Activated CD4-positive, alpha-beta T cell treated with anti-CD3 and anti-CD28 coated beads, Interleukin-2, amount 50 U/mL, for 48 hours (primary cell): Measurements from ENCODE around the gene LPAR2.
"Not testable (repeated sequence)": the region's sequence is repeated elsewhere in the genome, so short reads cannot be mapped to it uniquely, and the experiment has no call there.

Experiments
- DNase-seq, 2 experiments: peaks; one replicate each; pipeline ENCODE4 v3.0.0-alpha.2; 2020

Gene LPAR2

DNA sequence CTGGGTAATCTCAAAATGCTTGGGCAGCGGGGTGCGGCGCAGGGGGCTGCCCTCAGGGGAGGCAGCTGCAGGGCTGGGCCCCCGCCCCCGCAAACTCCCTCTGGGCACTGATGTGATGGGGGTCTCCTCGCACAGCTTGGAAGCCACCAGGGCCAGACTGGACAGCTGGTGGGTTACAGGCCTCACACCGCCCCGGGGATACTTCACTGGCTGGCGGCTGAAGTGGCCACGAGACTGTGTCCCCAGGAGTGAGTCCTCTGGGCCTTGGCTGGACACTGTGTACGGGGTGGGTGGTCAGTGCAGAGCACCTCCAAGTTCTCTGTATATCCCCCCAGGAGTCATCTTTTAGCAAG is 2.0 kb upstream of the LPAR2 start:
- DNase-seq = no peak

DNA sequence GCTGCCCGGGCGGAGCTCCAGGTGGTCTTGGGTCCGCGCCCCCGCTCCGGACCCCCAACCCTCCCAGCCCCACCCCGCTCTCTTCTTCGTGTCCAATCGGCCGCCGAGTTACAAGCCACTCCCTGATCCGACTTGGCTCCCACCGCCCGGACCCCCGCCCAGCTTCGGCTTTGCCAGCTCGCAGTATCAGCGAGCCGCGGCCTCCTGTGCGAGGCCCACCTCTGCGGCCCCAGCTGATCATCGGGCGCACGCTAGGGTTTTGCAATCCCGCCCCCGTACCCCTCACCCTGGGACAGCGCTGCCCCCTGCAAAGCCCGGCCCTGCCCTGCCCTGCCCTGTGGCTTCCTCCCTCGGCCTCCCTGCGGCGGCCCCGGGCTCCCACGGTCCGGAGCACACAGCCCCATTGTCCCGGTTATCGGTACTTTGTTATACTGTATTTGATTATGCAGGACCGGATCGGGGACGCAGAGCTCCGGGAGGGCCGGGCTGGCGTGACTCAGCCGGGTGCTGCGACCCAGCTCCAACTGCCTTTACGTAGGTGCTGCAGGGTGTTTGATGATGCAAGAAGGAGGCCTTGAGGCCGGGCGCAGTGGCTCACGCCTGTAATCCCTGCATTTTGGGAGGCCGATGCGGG is 598 bp upstream of the LPAR2 start:
- peak; percentile 34 to 48 for DNase-seq

DNA sequence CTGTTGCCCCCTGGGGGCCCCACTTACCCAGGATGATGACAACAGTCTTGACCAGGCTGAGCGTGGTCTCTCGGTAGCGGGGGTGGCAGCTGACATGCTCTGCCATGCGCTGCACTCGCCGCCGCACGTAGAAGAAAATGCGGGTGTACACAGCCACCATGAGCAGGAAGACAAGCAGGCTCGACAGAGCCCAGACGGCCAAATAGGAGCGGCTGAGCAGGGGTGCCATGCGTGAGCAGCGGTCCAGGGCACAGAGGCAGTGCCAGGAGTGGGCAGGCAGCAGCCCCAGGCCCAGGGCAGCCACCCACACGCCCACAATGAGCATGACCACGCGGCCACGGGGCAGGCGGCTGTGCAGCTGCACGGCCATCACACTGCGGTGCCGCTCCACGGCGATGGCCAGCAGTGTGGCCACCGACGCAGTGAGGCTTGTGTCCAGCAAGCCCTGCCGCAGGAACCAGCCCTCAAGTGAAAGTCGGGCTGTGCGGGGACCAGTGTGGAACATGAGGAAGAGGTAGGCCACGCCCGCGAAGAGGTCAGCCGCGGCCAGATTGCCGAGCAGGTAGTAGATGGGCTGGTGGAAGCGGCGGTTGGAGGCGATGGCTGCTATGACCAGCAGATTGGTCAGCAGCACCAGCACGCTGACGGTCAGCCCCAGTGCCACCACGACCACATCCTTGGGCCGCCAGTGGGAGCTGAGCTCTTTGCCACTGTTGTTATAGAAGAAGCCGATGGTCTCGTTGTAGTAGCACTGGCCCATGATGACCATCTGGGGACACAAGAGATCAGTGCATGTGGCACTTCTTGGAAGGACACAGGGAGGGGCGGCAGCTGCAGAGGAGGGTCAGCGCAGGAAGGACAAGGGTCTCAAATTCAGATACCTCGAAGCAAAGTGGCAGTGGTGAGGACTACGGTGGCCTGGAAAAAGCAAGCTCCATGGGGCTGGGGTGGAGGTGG is 1.2 kb downstream of the LPAR2 start:
- DNase-seq = no peak

DNA sequence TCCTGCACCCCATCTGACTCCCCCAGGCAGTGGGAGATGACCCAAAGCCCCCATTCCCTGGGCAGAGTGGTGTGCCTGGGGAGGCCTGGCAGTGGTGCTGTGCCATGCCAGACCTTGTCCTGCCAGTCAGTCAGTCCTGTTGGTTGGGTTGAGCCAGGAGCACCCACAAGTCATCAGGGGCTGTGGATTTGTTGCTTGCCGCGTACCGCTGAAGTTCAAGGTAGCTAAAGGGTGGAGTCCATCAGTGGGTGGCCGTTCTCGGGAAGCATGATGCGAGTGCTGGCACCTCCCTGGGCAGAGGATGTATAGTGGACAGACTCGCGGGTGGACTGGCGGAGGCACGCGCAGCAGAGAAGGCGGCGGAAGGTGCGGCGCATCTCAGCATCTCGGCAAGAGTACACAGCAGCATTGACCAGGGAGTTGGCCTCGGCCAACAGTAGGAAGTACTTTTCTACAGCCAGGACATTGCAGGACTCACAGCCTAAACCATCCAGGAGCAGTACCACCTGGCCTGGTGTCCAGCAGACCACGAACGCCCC is 3.9 kb downstream of the LPAR2 start:
- no peak for DNase-seq

DNA sequence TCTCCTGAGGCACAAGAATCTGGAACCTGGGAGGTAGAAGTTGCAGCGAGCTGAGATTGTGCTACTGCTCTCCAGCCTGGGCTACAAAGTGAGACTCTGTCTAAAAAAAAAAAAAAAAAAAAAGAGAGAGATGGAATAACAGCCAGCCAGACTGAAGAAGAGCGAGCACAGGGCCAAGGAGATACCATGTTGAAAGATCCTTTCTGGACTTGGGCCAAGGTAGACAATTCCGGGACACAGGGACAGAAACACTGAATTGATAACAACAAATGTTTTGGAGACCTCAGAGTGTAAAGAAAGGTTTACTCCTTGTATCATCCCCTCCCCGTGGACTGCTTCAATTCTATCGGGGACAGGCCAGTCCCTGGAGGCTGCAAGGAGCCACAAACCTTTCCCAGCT is 4.6 kb downstream of the LPAR2 start:
- DNase-seq = no peak

DNA sequence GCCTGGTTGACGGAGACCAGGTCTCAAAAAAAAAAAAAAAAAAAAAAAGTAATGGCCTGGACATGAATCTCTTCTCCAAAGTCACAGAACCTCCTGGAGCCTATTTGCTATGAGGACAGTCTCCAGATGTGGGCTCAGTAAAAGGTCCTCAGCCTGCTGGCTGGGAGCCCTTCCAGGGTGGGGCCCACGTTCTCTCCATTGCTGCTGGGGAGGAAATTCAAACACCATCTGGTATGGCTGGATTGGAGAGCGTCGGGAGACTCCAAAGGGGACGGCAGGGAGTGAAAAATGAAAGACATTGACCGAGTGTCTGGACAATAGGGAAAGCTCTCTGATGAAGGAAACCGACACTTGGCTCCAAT is 8.2 kb downstream of the LPAR2 start:
- no peak for DNase-seq

DNA sequence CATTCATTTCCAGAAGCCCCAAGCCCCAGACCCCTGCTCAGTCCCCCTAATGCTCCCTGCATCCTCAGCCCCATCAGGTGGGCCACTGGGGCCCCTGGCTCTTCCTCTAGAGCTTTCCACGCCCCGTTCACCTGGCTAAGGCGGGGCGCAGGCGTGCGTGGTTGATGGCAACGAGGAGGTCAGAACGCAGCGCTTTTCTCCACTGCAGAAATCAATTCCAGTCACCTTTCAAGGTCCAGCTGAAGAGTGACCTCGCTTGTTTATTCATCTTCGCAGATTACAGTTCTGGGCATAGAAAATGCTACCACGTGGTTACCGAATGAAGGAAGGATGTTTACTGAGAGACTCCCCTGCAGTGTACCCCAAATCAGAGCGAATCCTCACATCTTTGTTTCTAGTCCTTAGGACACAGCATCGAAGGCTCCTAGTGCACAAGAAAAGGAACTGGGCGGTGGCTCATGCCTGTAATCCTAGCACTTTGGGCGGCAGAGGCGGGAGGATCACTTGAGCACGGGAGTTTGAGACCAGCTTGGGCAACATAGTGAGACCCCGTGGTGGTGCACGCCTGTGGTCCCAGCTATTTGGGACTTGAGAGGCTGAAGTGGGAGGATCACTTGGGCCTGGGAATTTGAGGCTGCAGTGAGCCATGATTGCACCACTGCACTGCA is 8.7 kb downstream of the LPAR2 start:
- DNase-seq = no peak

DNA sequence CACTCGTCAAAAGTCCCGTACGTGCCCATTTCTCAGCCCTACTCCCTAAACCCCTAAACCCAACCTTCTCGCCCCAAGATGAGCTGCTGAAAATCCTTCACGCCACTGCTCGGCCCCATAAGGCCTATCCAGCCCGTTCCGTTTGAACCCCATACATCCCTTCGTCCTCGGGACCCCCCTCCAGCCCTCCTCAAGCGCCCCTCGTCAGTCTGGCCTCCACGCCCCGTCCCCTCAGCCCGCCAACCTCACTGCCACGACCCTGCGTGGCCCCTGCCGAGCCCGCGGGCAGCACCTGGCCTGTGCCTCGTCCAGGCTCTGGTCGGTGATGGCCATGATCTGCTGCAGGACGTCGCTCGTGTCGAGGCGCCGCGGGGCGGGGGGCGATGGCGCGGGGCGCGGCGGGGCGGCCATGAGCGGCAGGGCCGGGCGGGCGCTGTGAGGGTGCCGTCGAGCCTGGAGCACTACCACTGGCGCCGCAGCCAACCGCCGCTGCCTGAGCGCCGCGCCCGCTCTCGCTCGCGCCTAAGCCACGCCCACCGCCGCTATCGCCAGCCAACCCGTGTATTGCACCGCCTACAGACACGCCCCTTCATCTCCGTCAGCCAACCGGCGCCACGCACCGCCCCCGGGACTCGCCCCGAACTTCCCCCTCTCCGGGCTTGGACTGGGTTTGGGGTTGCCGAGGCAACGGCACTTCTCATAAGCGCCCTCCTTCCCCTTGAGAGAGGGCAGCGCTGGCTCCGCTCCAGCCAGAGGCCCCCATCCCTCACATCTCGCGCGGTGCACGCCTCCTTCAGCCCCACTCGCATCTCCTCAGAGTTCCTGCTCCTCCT is 9.6 kb downstream of the LPAR2 start, which contains the start of gene PBX4:
PBX4 (minus strand) TSS at position 469 of the 833 bp plus-strand sequence; CDS start at position 411, 58 bp downstream.
- peak; percentile 99 to 100 for DNase-seq

DNA sequence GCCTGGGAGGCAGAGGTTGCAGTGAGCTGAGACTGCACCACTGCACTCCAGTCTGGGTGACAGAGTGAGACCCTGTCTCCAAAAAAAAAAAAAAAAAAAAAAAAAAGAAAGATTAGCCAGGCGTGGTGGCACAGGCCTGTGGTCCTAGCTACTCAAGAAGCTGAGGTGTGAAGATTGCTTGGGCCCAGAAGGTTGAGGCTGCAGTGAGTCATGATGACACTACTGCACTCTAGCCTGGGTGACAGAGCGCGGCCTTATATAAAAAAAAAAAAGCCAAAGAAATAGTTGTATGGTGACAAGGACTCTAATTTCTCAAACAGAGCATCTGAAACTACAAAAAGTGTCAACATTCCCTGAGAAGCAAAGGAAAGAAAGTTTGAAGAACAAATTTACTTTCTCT is 12.9 kb downstream of the LPAR2 start:
- peak in 1 of 2 experiments; percentile 47 for DNase-seq

DNA sequence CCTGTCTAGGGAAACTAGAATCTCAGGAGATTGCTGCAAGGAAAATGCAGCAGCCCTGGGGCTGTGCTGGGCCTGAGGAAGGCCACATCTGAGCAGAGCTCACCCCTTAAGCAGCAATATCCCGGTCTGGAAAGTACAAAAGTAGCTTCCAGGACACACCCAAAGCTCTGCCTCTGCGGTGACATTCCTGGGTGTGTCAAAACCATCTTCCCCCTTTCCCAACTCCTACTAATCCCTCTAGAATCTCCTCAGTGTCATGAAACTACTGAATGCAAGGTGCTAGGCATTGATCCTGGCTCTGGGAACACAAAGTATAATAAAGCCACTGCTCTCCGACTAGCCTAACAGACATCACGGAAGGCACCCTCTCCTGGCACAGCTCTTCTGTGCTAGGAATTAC is 14.5 kb downstream of the LPAR2 start:
- DNase-seq = no peak

DNA sequence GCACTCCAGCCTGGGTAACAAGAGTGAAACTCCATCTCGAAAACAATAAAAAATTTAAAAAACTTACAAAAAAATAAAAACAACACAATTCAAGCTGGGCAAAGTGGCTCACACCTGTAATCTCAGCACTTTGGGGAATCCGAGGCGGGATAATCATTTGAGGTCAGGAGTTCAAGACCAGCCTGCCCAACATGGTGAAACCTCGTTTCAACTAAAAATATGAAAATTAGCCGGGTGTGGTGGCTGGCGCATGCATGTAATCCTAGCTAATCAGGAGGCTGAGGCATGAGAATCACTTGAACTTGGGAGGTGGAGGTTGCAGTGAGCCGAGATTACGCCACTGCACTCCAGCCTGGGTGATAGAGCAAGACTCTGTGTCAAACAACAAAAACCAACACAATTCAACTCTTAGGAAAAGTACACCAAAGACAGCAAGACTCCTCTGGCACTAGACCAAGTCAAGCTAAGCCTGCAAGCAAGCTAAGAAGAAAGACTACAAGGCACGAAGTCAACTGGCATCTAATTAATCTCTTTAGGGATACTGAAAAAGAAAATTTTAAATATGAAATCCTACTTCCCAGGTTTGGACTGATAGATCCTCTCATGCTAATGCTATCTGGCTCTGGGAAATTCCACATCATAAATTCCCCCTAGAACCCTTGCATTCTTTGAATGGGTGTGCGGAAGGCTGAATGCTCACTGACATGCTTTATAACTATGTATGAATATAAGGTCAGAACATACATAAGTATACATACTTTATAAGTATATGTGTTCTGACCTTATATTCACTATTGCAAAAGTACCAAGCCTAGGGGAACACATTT is 17.4 kb downstream of the LPAR2 start:
- no peak for DNase-seq

DNA sequence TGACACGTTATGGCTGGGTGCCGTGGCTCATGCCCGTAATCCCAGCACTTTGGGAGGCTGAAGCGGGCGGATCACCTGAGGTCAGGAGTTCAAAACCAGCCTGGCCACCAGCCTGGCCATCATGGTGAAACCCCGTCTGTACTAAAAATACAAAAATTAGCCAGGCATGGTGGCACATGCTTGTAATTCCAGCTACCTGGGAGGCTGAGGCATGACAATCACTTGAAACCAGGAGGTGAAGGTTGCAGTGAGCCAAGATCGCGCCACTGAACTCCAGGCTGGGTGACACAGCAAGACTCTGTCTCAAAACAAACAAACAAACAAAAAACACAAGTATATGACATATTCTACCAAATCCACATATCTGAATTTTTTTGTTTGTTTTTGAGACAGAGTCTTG is 21.3 kb downstream of the LPAR2 start:
- not testable (repeated sequence) for DNase-seq

DNA sequence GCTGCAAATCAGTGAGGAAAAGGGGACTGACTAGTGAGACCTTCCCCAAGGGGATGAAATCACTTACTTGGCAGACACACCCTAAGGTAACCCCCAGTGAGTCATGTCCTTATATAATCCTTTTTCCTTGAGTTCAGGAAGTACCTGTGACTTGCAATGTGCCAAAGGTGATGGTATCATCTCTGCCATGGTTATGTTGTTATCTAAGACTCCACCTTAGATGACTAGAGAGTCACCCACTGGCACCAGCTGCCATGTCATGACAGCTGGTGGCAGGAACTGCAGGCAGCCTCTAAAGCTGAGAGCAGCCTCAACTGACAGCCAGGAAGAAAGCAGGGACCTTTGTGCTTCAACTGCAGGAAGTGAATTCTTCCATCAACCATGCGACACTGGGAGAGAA is 22.0 kb downstream of the LPAR2 start:
- no peak for DNase-seq

DNA sequence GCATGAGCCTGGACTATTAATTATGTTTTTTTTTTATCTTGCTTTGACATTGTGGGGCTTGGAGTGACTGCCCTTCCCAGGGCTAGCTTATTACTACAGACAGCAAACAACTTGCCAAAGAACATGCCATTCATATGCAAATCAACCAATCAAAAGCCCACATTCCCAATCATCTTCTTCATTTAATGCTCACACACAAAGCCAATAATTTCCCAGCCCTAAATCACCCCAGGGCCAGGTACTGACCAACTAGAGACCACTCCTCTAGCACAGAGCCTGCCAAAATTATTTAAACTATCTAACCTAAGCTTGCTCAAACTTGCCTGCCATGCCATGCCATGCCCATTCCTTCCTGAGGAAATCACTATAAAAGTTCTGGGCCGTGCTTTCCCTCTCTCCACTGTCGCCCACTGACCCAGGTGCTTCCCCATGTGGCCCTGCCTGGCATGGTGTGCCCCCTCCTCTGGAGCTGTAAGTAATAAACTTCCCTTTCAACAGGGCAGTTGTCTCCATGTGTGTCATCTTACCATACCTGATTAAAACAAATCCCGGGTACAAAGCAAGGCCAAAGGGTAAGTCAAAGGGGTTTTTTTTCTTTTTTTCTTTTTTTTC is 25.2 kb downstream of the LPAR2 start:
- DNase-seq = no peak

DNA sequence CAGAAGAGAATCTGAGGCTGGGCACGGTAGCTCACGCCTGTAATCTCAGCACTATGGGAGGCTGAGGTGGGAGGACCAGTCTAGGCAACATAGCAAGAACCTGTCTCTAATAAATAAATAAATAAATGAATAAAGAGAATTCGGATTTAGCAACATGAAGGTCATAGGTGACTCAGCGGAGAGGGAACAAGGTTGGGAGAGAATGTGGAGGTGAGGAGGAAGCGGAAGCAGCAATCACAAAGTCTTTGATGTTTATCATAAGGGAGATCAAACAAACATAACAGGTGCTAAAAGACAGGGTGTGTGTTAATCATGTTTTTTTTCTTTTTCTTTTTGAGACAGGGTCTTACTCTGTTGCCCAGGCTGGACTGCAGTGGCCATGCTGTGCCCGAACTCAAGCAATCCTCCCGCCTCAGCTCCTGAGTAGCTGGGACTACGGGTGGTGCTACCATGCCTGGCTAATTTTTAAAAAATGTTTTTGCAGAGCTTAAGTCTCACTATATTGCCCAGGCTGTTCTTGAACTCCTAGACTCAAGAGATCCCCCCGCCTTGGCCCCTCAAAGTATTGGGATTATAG is 25.8 kb downstream of the LPAR2 start:
- DNase-seq = peak in 1 of 2 experiments; percentile 27

DNA sequence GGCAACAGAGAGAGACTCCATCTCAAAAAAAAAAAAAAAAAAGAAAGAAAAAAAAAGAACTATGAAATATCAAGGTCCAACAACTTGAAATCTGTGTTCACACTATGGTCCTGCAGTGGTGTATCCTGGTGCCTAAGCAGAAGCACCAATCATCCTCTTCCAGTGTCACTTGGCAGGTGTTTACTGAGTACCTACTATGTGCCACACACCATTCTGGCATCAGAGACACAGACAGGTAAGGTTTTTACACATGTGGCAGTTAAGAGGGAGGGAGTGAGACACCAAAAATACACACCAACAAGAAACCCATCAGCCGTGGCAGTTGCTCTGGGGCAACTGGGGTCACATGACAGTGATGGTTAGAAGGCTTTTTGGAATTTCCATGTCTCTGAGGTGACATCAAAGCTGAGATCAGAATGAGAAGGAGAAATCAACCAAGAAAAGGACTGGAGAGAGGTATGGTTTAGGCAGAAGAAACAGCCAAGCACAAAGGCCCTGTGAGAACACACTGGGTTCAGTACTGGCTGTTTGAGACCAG is 27.2 kb downstream of the LPAR2 start:
- no peak for DNase-seq

DNA sequence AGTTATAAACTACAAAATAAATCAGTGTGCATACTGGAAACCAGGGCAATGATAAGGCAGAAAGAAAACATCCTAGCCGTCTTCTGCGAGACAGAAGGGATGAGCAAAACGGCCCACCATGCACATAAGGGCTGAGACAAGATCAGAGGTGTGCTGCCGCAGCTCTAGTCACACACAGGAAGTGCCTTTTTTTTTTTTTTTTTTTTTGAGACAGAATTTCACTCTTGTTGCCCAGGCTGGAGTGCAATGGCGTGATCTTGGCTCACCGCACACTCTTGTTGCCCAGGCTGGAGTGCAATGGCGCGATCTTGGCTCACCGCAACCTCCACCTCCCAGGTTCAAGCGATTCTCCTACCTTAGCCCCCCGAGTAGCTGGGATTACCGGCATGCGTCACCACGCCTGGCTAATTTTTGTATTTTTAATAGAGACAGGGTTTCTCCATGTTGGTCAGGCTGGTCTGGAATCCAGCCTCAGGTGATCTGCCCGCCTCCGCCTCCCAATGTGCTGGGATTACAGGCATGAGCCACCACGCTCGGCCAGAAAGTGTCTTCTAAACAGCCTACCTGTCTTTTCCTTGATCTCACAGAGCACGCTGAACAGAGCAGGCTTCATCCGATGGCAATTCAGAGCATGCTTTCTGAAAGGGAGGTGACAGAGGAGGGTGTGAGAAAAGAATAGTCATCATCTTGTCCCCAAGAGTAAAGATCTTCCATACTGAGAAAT is 29.1 kb downstream of the LPAR2 start:
- DNase-seq = peak; percentile 46 to 61

DNA sequence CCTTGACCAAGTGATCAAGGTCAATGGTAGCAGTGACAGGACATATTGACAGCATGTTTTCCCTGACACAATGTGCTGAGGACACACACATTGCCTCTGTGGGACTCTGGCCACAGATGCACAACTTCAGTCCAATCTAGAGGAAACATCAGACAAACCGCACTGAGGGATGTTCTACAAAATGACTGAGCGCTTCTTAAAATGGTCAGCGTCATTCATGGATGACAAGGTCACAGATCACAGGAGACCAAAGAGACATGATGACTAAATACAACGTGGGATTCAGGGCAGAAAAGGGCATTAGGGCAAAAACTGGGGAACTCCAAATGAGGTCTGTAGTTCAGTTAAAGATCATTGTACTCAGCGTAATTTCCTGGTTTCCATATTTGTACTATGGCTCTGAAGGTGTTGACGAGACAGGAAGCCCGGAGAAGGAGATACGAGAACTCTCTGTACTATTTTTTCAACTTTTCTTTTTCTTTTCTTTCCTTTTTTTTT is 30.2 kb downstream of the LPAR2 start:
- DNase-seq = peak in 1 of 2 experiments; percentile 62

DNA sequence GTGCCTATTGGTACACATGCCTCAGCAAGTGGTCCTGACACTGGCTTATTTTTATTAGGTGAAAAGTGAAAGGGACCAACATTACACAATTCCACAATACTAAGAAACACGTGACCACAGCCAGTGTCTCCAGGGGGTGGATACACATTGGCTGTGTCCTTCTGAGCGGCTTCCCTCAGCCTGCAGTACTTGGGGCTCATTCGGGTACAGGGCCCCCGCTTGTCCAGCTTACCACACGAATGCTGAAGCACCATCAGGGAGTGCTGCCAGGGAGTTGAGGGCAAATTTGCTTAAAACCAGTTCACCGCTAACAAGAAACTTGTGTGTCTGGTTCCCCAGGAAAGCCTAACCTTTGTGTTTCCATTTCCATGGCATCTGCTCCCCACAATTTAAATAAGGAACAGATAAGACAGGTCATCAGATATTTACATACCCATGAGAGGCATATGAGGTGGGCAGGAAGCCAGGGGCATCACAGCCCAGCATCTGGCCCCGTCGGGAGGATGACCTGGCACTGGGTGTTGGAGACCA is 32.8 kb downstream of the LPAR2 start:
- DNase-seq = no peak
